ENCODE data around the gene THSD4. TPM values are rescaled to one million over a fixed set of nuclear protein-coding genes. Genes with fewer than 3 reads are reported as not detected.

THSD4 gene
- total RNA-seq, 2 donors from 2014 or later: 71.2 to 150 TPM

DNA sequence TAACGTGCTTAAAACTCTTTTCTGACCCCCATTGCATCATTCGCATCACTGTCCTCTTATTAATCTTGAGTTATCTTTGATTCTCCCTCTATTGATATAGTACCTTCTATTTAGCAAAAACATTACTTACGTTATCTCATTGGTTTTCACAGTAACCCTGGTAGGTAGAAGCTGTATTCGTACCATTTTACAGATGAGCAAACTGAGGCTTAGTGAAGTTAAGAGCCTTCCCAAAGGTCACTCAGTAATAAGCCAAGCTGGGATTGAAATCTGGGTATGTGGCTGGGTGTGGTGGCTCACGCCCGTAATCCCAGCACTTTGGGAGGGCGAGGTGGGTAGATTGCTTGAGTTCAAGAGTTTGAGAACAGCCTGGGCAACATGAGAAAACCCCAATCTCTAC lies 244.0 kb downstream of the THSD4 start:
- ATAC-seq (ENCODE audit: insufficient number of reproducible peaks, low FRiP score, low read depth): no peak
- H3K27me3 ChIP-seq (replicated peaks; ENCODE audit: insufficient read depth): no peaks in the 10 kb centered on the region
- no peak overlapping the region for H3K4me3 ChIP-seq
- no peak for TF ChIP-seq CTCF (IDR thresholded peaks at IDR 0.05)
- peaks cover 6 to 20% of the 10 kb centered on the region in 2 donors for H3K4me1 ChIP-seq (ENCODE audit: control insufficient read depth in 1 of 2, low read depth in 2 of 2)
- DNase-seq (ENCODE audit: low spot score): no peak
- no peaks in the 10 kb centered on the region for H3K9me3 ChIP-seq
- no peak overlapping the region for H3K27ac ChIP-seq
- H3K36me3 ChIP-seq: no peaks in the 10 kb centered on the region

DNA sequence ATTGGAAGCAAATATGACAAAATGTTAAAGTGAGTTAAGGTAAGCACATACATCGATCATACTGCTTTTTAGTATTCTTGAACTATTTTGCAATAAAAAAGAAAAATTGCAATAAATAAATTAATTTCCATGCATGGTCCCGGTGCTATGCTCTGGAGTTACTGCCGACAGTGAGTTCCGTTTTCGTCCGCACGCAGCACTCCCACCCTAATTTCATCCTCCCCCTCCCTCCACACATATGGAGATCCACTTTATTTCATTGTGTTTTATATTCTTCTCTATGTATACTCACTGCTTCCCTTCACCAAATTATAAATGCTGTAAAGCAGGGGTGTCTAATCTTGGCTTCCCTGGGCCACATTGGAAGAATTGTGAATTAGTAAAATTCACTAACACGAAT lies 247.3 kb downstream of the THSD4 start:
- H3K9me3 ChIP-seq: no peaks in the 10 kb centered on the region
- no peaks in the 10 kb centered on the region for H3K27me3 ChIP-seq (replicated peaks; ENCODE audit: insufficient read depth)
- H3K36me3 ChIP-seq: no peaks in the 10 kb centered on the region
- TF ChIP-seq CTCF (IDR thresholded peaks at IDR 0.05): no peak
- DNase-seq (ENCODE audit: low spot score) (no peak), ATAC-seq (ENCODE audit: insufficient number of reproducible peaks, low FRiP score, low read depth) (no peak)
- no peak overlapping the region for H3K27ac ChIP-seq
- H3K4me1 ChIP-seq (ENCODE audit: control insufficient read depth in 1 of 2, low read depth in 2 of 2): peaks cover under 1 to 18% of the 10 kb centered on the region in 2 donors
- no peak overlapping the region for H3K4me3 ChIP-seq

- peaks cover 0 to 12% of the 10 kb centered on the region in 2 donors for H3K4me1 ChIP-seq (ENCODE audit: control insufficient read depth in 1 of 2, low read depth in 2 of 2)
- ATAC-seq (ENCODE audit: insufficient number of reproducible peaks, low FRiP score, low read depth): no peak
These were observed 248.0 kb downstream of the THSD4 start for GRCh38 chr15:71362987-71363968.

GRCh38 chr15:71364117-71364584 lies 248.9 kb downstream of the THSD4 start:
- ATAC-seq (ENCODE audit: insufficient number of reproducible peaks, low FRiP score, low read depth): no peak
- DNase-seq (ENCODE audit: low spot score): no peak
- Histone ChIP-seq H3K27me3 (replicated peaks; ENCODE audit: insufficient read depth) (no peaks in the 10 kb centered on the region), H3K36me3 (no peaks in the 10 kb centered on the region), H3K9me3 (no peaks in the 10 kb centered on the region), H3K4me3 (no peak overlapping the region), H3K4me1 (ENCODE audit: control insufficient read depth in 1 of 2, low read depth in 2 of 2) (peaks cover 0 to 12% of the 10 kb centered on the region in 2 donors), H3K27ac (no peak overlapping the region)
- no peak for TF ChIP-seq CTCF (IDR thresholded peaks at IDR 0.05)

More at GRCh38 chr15:71362987-71363968, 248.0 kb downstream of the THSD4 start:
- Histone ChIP-seq H3K27me3 (replicated peaks; ENCODE audit: insufficient read depth) (no peaks in the 10 kb centered on the region), H3K36me3 (no peaks in the 10 kb centered on the region), H3K4me3 (no peak overlapping the region), H3K9me3 (no peaks in the 10 kb centered on the region), H3K27ac (no peak overlapping the region)
- no peak for DNase-seq (ENCODE audit: low spot score)
- no peak for TF ChIP-seq CTCF (IDR thresholded peaks at IDR 0.05)

- no peak overlapping the region for H3K4me3 ChIP-seq
- H3K9me3 ChIP-seq: no peaks in the 10 kb centered on the region
- H3K27ac ChIP-seq: peak overlapping the region; percentile 4 to 43
- H3K27me3 ChIP-seq (replicated peaks; ENCODE audit: insufficient read depth): no peaks in the 10 kb centered on the region
- no peak for TF ChIP-seq CTCF (IDR thresholded peaks at IDR 0.05)
- DNase-seq (ENCODE audit: low spot score): no peak
- peak; percentile 43 for ATAC-seq (ENCODE audit: insufficient number of reproducible peaks, low FRiP score, low read depth)
- no peaks in the 10 kb centered on the region for H3K36me3 ChIP-seq
- peaks cover 0 to 12% of the 10 kb centered on the region in 2 donors for H3K4me1 ChIP-seq (ENCODE audit: control insufficient read depth in 1 of 2, low read depth in 2 of 2)
These were observed 251.3 kb downstream of the THSD4 start for GRCh38 chr15:71366522-71366921.

Data from thoracic aorta (tissue), 2 donors.